K562 (cell line): ENCODE data around the gene MAML3. TPM values are rescaled to one million over a fixed set of nuclear protein-coding genes. Genes with fewer than 3 reads are reported as not detected.

Experiments
- MGA ChIP-seq: fragments of 450-650 bp; IDR thresholded peaks from 2 replicates; pipeline ENCODE4 v1.6.1; 2016; ENCODE audit warnings: mild to moderate bottlenecking, moderate library complexity
- polyA plus RNA-seq, 8 experiments: library from polyadenylated mRNA; depleted of rRNA in 4 of 8; stranded (reverse) in 5 of 8; unstranded in 3 of 8; fragments of >200 nt; fragmentation: Nextera tagmentation in 2 of 8; fragmentation: Illumina TruSeq in 1 of 8; extraction: Ambion mirVana in 2 of 8; extraction: Trizol in 1 of 8; gene quantifications; 2 replicates each; pipeline versions ENCODE4 v1.2.1 to v1.2.3, GENCODE V29; 2011 to 2014; ENCODE audit warnings: inconsistent platforms in 1 of 8, missing spikeins in 1 of 8
- total RNA-seq, 7 experiments: library from RNA; depleted of rRNA in 6 of 7; stranded (reverse); fragments of >200 nt in 6 of 7; fragmentation: Illumina TruSeq in 2 of 7; extraction: Trizol in 2 of 7; gene quantifications; 2 replicates each; pipeline versions ENCODE4 v1.2.1 to v1.2.3, GENCODE V29; 2011 to 2021; ENCODE audit warnings: low replicate concordance in 1 of 7

Gene MAML3
- total and polyA plus RNA-seq, 9 of the 15 experiments (the other 6 are each of a cell fraction or from before 2014, with no cell fraction given): 0.01 to 0.55 (median 0.25) TPM

DNA sequence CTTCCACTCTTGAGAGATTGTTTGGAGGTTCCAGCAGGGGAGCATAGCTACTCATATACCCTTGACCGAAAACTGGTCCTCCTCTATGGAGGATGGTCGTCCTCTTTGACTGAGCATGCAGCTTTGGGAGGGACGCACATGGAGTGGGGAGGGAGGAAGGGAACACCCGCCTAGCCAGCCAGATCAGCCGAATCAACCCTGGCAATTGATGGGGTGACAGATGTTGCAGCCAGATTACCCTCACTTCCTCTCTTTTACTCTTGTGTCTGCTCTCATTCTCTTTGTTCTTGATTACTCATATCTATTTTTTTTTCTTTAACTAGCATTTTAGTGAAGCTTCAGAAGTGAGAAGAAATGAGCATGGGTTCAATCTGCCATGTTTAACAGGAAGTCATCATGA lies 468.8 kb downstream of the MAML3 start (continued):
- peak; percentile 70 for TF ChIP-seq MGA
